HEK293 (cell line): ENCODE results near the gene PRPF19.

ENCODE experiments used
- CTCF ChIA-PET: fragments of 350-600 bp; formaldehyde crosslinking; extraction: SDS; loops from one replicate; lab custom pipeline; 2021; ENCODE audit warnings: antibody characterized with exemption; lab: Yijun Ruan, JAX
- POLR2A ChIA-PET: fragments of 300-600 bp; formaldehyde crosslinking; extraction: SDS; loops from one replicate; lab custom pipeline; 2020; ENCODE audit warnings: antibody characterized with exemption, inconsistent platforms; lab: Yijun Ruan, JAX
- H3K27ac ChIP-seq: fragments of 200-500 bp; sonication (Bioruptor generic); 2 replicates; pipeline ENCODE4 v1.5.1; 2014; ENCODE audit warnings: low read depth, low read length, control low read depth, inconsistent platforms; ENCODE audit errors: extremely low read depth
- H3K36me3 ChIP-seq, 2 experiments: fragments of 200-500 bp in 1 of 2; sonication (Bioruptor generic) in 1 of 2; 1 replicate in 1 of 2; 2 replicates in 1 of 2; pipeline ENCODE4 v1.5.1; 2014 to 2017; ENCODE audit warnings: inconsistent platforms in 2 of 2, low read length in 2 of 2; ENCODE audit not compliant: control insufficient read depth in 2 of 2, insufficient read depth in 1 of 2
- H3K4me1 ChIP-seq: fragments of 200-500 bp; sonication (Bioruptor generic); 2 replicates; pipeline ENCODE4 v1.5.1; 2014; ENCODE audit warnings: mild to moderate bottlenecking, low read length, inconsistent platforms; ENCODE audit not compliant: control insufficient read depth, insufficient read depth
- H3K4me3 ChIP-seq: 2 replicates; pipeline ENCODE4 v1.5.1; 2011; ENCODE audit warnings: low read depth, mild to moderate bottlenecking, control low read depth, low read length, moderate library complexity
- H3K9me3 ChIP-seq: fragments of 200-500 bp; sonication (Bioruptor generic); 2 replicates; pipeline ENCODE4 v1.5.1; 2014; ENCODE audit warnings: low read depth, low read length, inconsistent platforms; ENCODE audit not compliant: control insufficient read depth, insufficient read depth
- BCL6B ChIP-seq: fragments of 450-650 bp; formaldehyde crosslinking; IDR thresholded peaks from 2 replicates; pipeline ENCODE4 v1.5.1; 2017; ENCODE audit warnings: missing biosample characterization, missing genetic modification characterization
- CTCF ChIP-seq: fragments of 450-650 bp; formaldehyde crosslinking; IDR thresholded peaks from 2 replicates; pipeline ENCODE4 v1.5.1; 2016; ENCODE audit warnings: missing biosample characterization, missing genetic modification characterization
- PRDM1 ChIP-seq: fragments of 450-650 bp; formaldehyde crosslinking; IDR thresholded peaks from 2 replicates; pipeline ENCODE4; 2016; ENCODE audit warnings: missing biosample characterization, missing genetic modification characterization
- TSHZ1 ChIP-seq: fragments of 450-650 bp; formaldehyde crosslinking; IDR thresholded peaks from 2 replicates; pipeline ENCODE4 v1.5.1; 2016; ENCODE audit warnings: missing biosample characterization, missing genetic modification characterization, borderline replicate concordance
- ZBTB20 ChIP-seq: fragments of 450-650 bp; formaldehyde crosslinking; IDR thresholded peaks from 2 replicates; pipeline ENCODE4 v1.5.1; 2016; ENCODE audit warnings: missing biosample characterization, missing genetic modification characterization
- ZBTB26 ChIP-seq: fragments of 450-650 bp; formaldehyde crosslinking; optimal IDR thresholded peaks from 2 replicates; pipeline ENCODE3; 2016; ENCODE audit warnings: missing biosample characterization, mild to moderate bottlenecking, missing genetic modification characterization
- ZBTB48 ChIP-seq: fragments of 450-650 bp; formaldehyde crosslinking; IDR thresholded peaks from 2 replicates; pipeline ENCODE4 v1.5.1; 2016; ENCODE audit warnings: missing biosample characterization, missing genetic modification characterization
- ZBTB7A ChIP-seq: fragments of 450-650 bp; formaldehyde crosslinking; IDR thresholded peaks from 2 replicates; pipeline ENCODE4 v1.5.1; 2016; ENCODE audit warnings: low read depth, missing biosample characterization, missing genetic modification characterization
- ZFP3 ChIP-seq: fragments of 450-650 bp; formaldehyde crosslinking; IDR thresholded peaks from 2 replicates; pipeline ENCODE4 v1.5.1; 2016; ENCODE audit warnings: low read depth, missing biosample characterization, missing genetic modification characterization
- ZFP69B ChIP-seq: fragments of 450-650 bp; formaldehyde crosslinking; IDR thresholded peaks from 2 replicates; pipeline ENCODE4 v1.5.1; 2016; ENCODE audit warnings: missing biosample characterization, missing genetic modification characterization
- ZIC2 ChIP-seq: fragments of 450-650 bp; formaldehyde crosslinking; IDR thresholded peaks from 2 replicates; pipeline ENCODE4 v1.5.1; 2016; ENCODE audit warnings: missing biosample characterization, missing genetic modification characterization
- ZNF155 ChIP-seq: fragments of 450-650 bp; formaldehyde crosslinking; IDR thresholded peaks from 2 replicates; pipeline ENCODE4 v1.5.1; 2016; ENCODE audit warnings: missing biosample characterization, missing genetic modification characterization
- ZNF19 ChIP-seq: fragments of 450-650 bp; formaldehyde crosslinking; IDR thresholded peaks from 2 replicates; pipeline ENCODE4; 2016; ENCODE audit warnings: missing biosample characterization, missing genetic modification characterization, low read depth
- ZNF2 ChIP-seq: fragments of 450-650 bp; formaldehyde crosslinking; IDR thresholded peaks from 2 replicates; pipeline ENCODE4 v1.5.1; 2016; ENCODE audit warnings: missing biosample characterization, missing genetic modification characterization
- ZNF266 ChIP-seq: fragments of 450-650 bp; formaldehyde crosslinking; IDR thresholded peaks from 2 replicates; pipeline ENCODE4 v1.5.1; 2016; ENCODE audit warnings: missing biosample characterization, missing genetic modification characterization, low read depth
- ZNF335 ChIP-seq: fragments of 450-650 bp; formaldehyde crosslinking; conservative IDR thresholded peaks from 2 replicates; pipeline ENCODE4 v1.5.1; 2016; ENCODE audit warnings: missing biosample characterization, missing genetic modification characterization
- ZNF423 ChIP-seq: fragments of 450-650 bp; formaldehyde crosslinking; IDR thresholded peaks from 2 replicates; pipeline ENCODE4 v1.5.1; 2016; ENCODE audit warnings: missing biosample characterization, missing genetic modification characterization
- ZNF426 ChIP-seq: fragments of 450-650 bp; formaldehyde crosslinking; IDR thresholded peaks from 2 replicates; pipeline ENCODE4 v1.5.1; 2017; ENCODE audit warnings: missing biosample characterization, missing genetic modification characterization, mild to moderate bottlenecking, inconsistent platforms, moderate library complexity
- ZNF585B ChIP-seq: fragments of 450-650 bp; formaldehyde crosslinking; IDR thresholded peaks from 2 replicates; pipeline ENCODE4 v1.5.1; 2016; ENCODE audit warnings: missing biosample characterization, missing genetic modification characterization
- ZNF654 ChIP-seq: fragments of 450-650 bp; formaldehyde crosslinking; IDR thresholded peaks from 2 replicates; pipeline ENCODE4 v1.5.1; 2016; ENCODE audit warnings: low read depth, missing biosample characterization, missing genetic modification characterization
- TF ChIP-seq, protein P1 (sequence below): fragments of 450-650 bp; IDR thresholded peaks from 2 replicates; pipeline ENCODE4 v1.5.1; 2018; ENCODE audit warnings: missing biosample characterization, mild to moderate bottlenecking, missing genetic modification characterization
- TF ChIP-seq, protein P2 (sequence below): fragments of 450-650 bp; formaldehyde crosslinking; IDR thresholded peaks from 2 replicates; pipeline ENCODE4 v1.5.1; 2016; ENCODE audit warnings: missing biosample characterization, missing genetic modification characterization

The PRPF19 gene

GRCh38 chr11:60906132-60906972 is at the start of gene PRPF19 (continued):
- peak; percentile 73 for TF ChIP-seq ZBTB26 (tag by site-specific recombination)
- TF ChIP-seq CTCF (tag by site-specific recombination), result 0 out of 2 replicates have a peak, but pooled peaks have one; percentile 18
- TF ChIP-seq, protein P1, sequence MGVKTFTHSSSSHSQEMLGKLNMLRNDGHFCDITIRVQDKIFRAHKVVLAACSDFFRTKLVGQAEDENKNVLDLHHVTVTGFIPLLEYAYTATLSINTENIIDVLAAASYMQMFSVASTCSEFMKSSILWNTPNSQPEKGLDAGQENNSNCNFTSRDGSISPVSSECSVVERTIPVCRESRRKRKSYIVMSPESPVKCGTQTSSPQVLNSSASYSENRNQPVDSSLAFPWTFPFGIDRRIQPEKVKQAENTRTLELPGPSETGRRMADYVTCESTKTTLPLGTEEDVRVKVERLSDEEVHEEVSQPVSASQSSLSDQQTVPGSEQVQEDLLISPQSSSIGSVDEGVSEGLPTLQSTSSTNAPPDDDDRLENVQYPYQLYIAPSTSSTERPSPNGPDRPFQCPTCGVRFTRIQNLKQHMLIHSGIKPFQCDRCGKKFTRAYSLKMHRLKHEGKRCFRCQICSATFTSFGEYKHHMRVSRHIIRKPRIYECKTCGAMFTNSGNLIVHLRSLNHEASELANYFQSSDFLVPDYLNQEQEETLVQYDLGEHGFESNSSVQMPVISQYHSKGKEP (tag by site-specific recombination), result no peak
- TF ChIP-seq ZBTB20, result peak; percentile 89
- no peak for TF ChIP-seq ZNF266
- TF ChIP-seq ZNF19 (tag by site-specific recombination), result no peak
- TF ChIP-seq ZNF335 (tag by site-specific recombination), result peak; percentile 74
- no peak for TF ChIP-seq ZNF2 (tag by site-specific recombination)
- TF ChIP-seq, protein P2, sequence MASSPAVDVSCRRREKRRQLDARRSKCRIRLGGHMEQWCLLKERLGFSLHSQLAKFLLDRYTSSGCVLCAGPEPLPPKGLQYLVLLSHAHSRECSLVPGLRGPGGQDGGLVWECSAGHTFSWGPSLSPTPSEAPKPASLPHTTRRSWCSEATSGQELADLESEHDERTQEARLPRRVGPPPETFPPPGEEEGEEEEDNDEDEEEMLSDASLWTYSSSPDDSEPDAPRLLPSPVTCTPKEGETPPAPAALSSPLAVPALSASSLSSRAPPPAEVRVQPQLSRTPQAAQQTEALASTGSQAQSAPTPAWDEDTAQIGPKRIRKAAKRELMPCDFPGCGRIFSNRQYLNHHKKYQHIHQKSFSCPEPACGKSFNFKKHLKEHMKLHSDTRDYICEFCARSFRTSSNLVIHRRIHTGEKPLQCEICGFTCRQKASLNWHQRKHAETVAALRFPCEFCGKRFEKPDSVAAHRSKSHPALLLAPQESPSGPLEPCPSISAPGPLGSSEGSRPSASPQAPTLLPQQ, result peak; percentile 54; the same call in 1 of the 2 replicates
- TF ChIP-seq ZBTB48 (tag by site-specific recombination), result 0 out of 2 replicates have a peak, but pooled peaks have one; percentile 14
- peak; percentile 43; the same call in 1 of the 2 replicates for TF ChIP-seq ZIC2 (tag by site-specific recombination)
- no peak for TF ChIP-seq ZNF654 (tag by site-specific recombination)
- TF ChIP-seq, all 188 proteins: peak for 19

DNA sequence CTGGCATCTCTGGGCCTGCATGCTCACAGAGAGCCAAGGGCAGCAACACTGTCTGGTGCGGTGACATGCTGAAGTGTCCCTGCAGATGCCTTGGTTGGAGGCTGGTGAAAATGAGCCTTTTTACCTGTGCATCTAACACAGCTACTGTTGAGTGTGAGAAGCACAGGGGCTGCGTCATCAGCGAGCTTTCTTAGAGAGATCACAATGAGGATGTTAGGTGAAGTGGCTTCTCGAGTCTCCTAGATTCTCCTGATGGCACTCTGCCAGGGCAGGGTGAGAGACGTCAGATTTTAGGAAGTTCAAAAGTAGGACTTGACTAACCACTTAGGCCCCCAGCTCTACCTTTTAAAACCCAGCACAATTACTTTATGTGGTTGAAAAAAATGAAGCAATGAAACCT is 49.2 kb upstream of the PRPF19 start:
- Histone ChIP-seq H3K4me1 (no peaks in the 10 kb centered on the region), H3K36me3 (no peaks in the 10 kb centered on the region), H3K9me3 (no peaks in the 10 kb centered on the region), H3K27ac (no peak overlapping the region), H3K4me3 (no peak overlapping the region)
- ChIA-PET POLR2A (no interaction called here), CTCF (interaction anchor here (0.6 to 1.3 kb wide), 2 partner anchors 14 to 33 kb away, joined by 3 to 4 read pairs; no protein-coding TSS in a partner anchor)
- TF ChIP-seq BCL6B (tag by site-specific recombination) (no peak), ZFP69B (tag by site-specific recombination) (no peak), PRDM1 (tag by site-specific recombination) (no peak), ZNF426 (tag by site-specific recombination) (no peak), ZNF19 (tag by site-specific recombination) (no peak), ZFP3 (tag by site-specific recombination) (no peak), ZNF155 (tag by site-specific recombination) (no peak), ZBTB7A (tag by site-specific recombination) (no peak), ZNF423 (tag by site-specific recombination) (no peak), ZNF585B (no peak), TSHZ1 (tag by site-specific recombination) (no peak)
- TF ChIP-seq, protein P1 (tag by site-specific recombination), result no peak
